IMR-90 (cell line): ENCODE results near the gene GABRR1. TPM values are rescaled to one million over a fixed set of nuclear protein-coding genes. Genes with fewer than 3 reads are reported as not detected.
A peak's percentile ranks its signal among the peaks of the same experiment; 100 is the strongest.

Experiments
- ATAC-seq: fragments of 200-7000 bp; cut with Tn5 transposase; 2 replicates; pipeline ENCODE4 v1.9.1; 2020; ENCODE audit warnings: low read depth, mild to moderate bottlenecking, moderate library complexity
- BruUV-seq: library from RNA; stranded (reverse); fragments of 400-500 nt; replicated peaks from 2 replicates; lab custom pipeline; 2021; lab: Mats Ljungman, UMichigan
- CTCF ChIA-PET: fragments of 300-600 bp; formaldehyde crosslinking; extraction: SDS; loops from one replicate; lab custom pipeline; 2021; ENCODE audit warnings: antibody characterized with exemption; lab: Yijun Ruan, JAX
- POLR2A ChIA-PET: fragments of 300-600 bp; sonication (Branson Sonifier 250); formaldehyde crosslinking; loops from one replicate; lab custom pipeline; 2022; ENCODE audit warnings: antibody characterized with exemption; ENCODE audit not compliant: unreplicated experiment; lab: Charles Lee
- DNase-seq: peaks from one replicate; pipeline ENCODE4 v3.0.0; 2013
- H2AFZ ChIP-seq: replicated peaks from 2 replicates; pipeline ENCODE3; 2013; ENCODE audit warnings: low read length, mild to moderate bottlenecking; ENCODE audit not compliant: poor library complexity
- H2AK5ac ChIP-seq: 2 replicates; pipeline ENCODE4 v1.6.1; 2013; ENCODE audit warnings: low read depth, low read length, inconsistent platforms
- H2AK9ac ChIP-seq: replicated peaks from 2 replicates; pipeline ENCODE3; 2013; ENCODE audit warnings: mild to moderate bottlenecking, low read depth, low read length, moderate library complexity; ENCODE audit not compliant: poor library complexity
- H2BK120ac ChIP-seq: 2 replicates; pipeline ENCODE4 v1.6.1; 2013; ENCODE audit warnings: low read depth, low read length, inconsistent platforms
- H2BK15ac ChIP-seq: 3 replicates; pipeline ENCODE4 v1.6.1; 2013; ENCODE audit warnings: low read depth, low read length, inconsistent platforms
- H2BK20ac ChIP-seq: 2 replicates; pipeline ENCODE4 v1.6.1; 2013; ENCODE audit warnings: low read depth, mild to moderate bottlenecking, inconsistent platforms, low read length, moderate library complexity
- H2BK5ac ChIP-seq: 2 replicates; pipeline ENCODE4 v1.6.1; 2013; ENCODE audit warnings: mild to moderate bottlenecking, low read depth, low read length, inconsistent platforms; ENCODE audit not compliant: poor library complexity, severe bottlenecking
- H3K14ac ChIP-seq: replicated peaks from 2 replicates; pipeline ENCODE4 v1.6.1; 2013; ENCODE audit warnings: low read depth, low read length, inconsistent platforms
- H3K18ac ChIP-seq: 2 replicates; pipeline ENCODE4 v1.6.1; 2013; ENCODE audit warnings: low read depth, low read length, control low read depth
- H3K23ac ChIP-seq: 2 replicates; pipeline ENCODE4 v1.6.1; 2013; ENCODE audit warnings: low read depth, low read length, inconsistent platforms
- H3K27ac ChIP-seq: 2 replicates; pipeline ENCODE4 v1.5.1; 2013; ENCODE audit warnings: mild to moderate bottlenecking, control low read depth, low read length; ENCODE audit not compliant: insufficient read depth
- H3K27me3 ChIP-seq: 2 replicates; pipeline ENCODE4 v1.6.1; 2013; ENCODE audit warnings: low read length; ENCODE audit not compliant: control insufficient read depth, insufficient read depth
- H3K36me3 ChIP-seq: 2 replicates; pipeline ENCODE4 v1.6.1; 2013; ENCODE audit warnings: low read length, mixed read lengths; ENCODE audit not compliant: control insufficient read depth, insufficient read depth
- H3K4ac ChIP-seq: 2 replicates; pipeline ENCODE4 v1.6.1; 2013; ENCODE audit warnings: low read depth, low read length, inconsistent platforms
- H3K4me1 ChIP-seq: 2 replicates; pipeline ENCODE4 v1.6.1; 2013; ENCODE audit warnings: low read length, mixed read lengths; ENCODE audit not compliant: control insufficient read depth, insufficient read depth
- H3K4me2 ChIP-seq: 2 replicates; pipeline ENCODE4 v1.6.1; 2013; ENCODE audit warnings: low read depth, mild to moderate bottlenecking, control low read depth, low read length, moderate library complexity
- H3K4me3 ChIP-seq: 2 replicates; pipeline ENCODE4 v1.5.1; 2013; ENCODE audit warnings: low read depth, mild to moderate bottlenecking, control low read depth, low read length, moderate library complexity; ENCODE audit not compliant: insufficient read depth
- H3K56ac ChIP-seq: 2 replicates; pipeline ENCODE4 v1.6.1; 2013; ENCODE audit warnings: low read length, inconsistent platforms; ENCODE audit not compliant: insufficient read depth; ENCODE audit errors: extremely low read depth
- H3K79me1 ChIP-seq, 2 experiments: 2 replicates each; pipeline ENCODE4 v1.6.1; 2013; ENCODE audit warnings: low read length in 2 of 2, inconsistent platforms in 1 of 2, low read depth in 1 of 2
- H3K9ac ChIP-seq: 2 replicates; pipeline ENCODE4 v1.6.1; 2013; ENCODE audit warnings: low read depth, low read length, control low read depth
- H3K9me1 ChIP-seq: 2 replicates; pipeline ENCODE4 v1.6.1; 2013; ENCODE audit warnings: low read length, inconsistent platforms; ENCODE audit not compliant: insufficient read depth
- H3K9me3 ChIP-seq: 2 replicates; pipeline ENCODE4 v1.6.1; 2013; ENCODE audit warnings: low read length; ENCODE audit not compliant: control insufficient read depth, insufficient read depth
- H4K20me1 ChIP-seq: 2 replicates; pipeline ENCODE4 v1.6.1; 2013; ENCODE audit warnings: low read length, inconsistent platforms; ENCODE audit not compliant: insufficient read depth
- H4K5ac ChIP-seq: 2 replicates; pipeline ENCODE4 v1.6.1; 2013; ENCODE audit warnings: mild to moderate bottlenecking, low read depth, low read length, control low read depth
- H4K8ac ChIP-seq, 2 experiments: 2 replicates each; pipeline ENCODE4 v1.6.1; 2013; ENCODE audit warnings: low read depth in 2 of 2, low read length in 2 of 2, control low read depth in 1 of 2, inconsistent platforms in 1 of 2
- H4K91ac ChIP-seq: 2 replicates; pipeline ENCODE4 v1.6.1; 2013; ENCODE audit warnings: low read depth, low read length, inconsistent platforms; ENCODE audit not compliant: insufficient read depth
- CEBPB ChIP-seq: IDR thresholded peaks from 2 replicates; pipeline ENCODE4 v1.6.1; 2012; ENCODE audit warnings: low read depth, low read length, improper control_type of control experiment
- RFX5 ChIP-seq: IDR thresholded peaks from 2 replicates; pipeline ENCODE4 v1.8.0; 2012; ENCODE audit warnings: low read depth, mild to moderate bottlenecking, low read length, moderate library complexity
- WGBS, 2 experiments: methylation state at CpG; one replicate each; pipeline versions ENCODE4 v1.1.5 to v1.1.7; 2013; ENCODE audit warnings: missing lambda C conversion rate in 2 of 2; ENCODE audit not compliant: insufficient read length in 1 of 2; ENCODE audit errors: extremely low coverage in 2 of 2; 5-methylcytosine and 5-hydroxymethylcytosine counted together
- dilution Hi-C: fragments of 300-500 bp; cut with HindIII; formaldehyde crosslinking; loops from one replicate; pipeline ENCODE4 v1.14.3; 2018; ENCODE audit warnings: low sequenced_read_pairs; ENCODE audit not compliant: unreplicated experiment
- in situ Hi-C: fragments of 300-500 bp; cut with MboI; formaldehyde crosslinking; loops from 3 replicates; pipeline ENCODE4 v1.14.3; 2019; ENCODE audit warnings: low sequenced_read_pairs, inconsistent platforms, mixed read lengths
- intact Hi-C: fragments of 100-400 bp; cut with micrococcal nuclease; formaldehyde crosslinking; loops from 2 replicates; pipeline ENCODE4 v1.10.0; 2022
- polyA plus RNA-seq, 3 experiments: library from polyadenylated mRNA; depleted of rRNA; stranded (reverse); fragments of >200 nt; gene quantifications; 2 replicates each; pipeline ENCODE4 v1.2.3, GENCODE V29; 2012; ENCODE audit warnings: low replicate concordance in 1 of 3
- total RNA-seq: library from RNA; depleted of rRNA; stranded (reverse); fragments of >200 nt; gene quantifications from 2 replicates; pipeline ENCODE4 v1.2.3, GENCODE V29; 2012

The GABRR1 gene
- total and polyA plus RNA-seq, 2 of the 4 experiments (the other 2 are of a cell fraction) = not detected

DNA sequence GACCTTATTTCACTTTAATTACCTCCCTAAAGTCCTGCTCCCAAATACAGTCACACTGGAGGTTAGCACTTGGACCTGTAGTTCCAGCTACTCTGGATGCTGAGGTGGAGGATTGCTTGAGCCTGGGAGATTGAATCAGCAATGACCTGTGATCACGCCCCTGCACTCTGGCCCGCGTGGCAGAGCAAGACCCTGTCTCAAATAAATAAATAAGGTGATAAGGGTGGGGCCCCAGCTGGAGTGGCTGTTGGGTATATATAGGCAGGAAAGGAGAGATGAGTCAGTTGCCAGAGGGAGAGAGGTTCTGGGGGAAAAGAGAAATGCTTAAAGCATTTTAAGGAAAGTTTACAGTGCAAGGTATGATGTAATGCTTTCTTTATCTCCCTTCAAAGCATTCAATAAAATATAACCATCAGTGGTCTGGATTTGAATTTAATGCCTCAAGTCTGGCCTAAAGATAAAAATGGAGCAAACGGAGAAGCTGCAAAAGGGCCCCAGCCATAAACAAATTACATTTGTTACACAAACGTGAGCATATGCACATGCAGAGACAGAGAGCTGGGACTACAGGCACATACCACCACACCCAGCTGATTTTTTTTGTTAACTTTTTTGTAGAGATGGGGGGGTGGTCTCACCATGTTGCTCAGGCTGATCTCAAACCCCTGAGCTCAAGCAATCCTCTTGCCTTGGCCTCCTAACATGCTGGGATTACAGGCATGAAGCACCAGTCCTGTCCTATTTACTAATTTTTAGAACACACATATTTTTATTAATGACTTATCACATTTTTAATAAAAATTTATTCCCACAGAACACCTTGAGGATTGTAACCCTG is 77.4 kb downstream of the GABRR1 start:
- no peak overlapping the region for H3K23ac ChIP-seq
- in situ Hi-C loops = loop anchor here (25.0 kb wide), 1 partner anchor 223 kb away; the partner anchor contains the start of gene UBE2J1
- H3K27ac ChIP-seq = no peak overlapping the region
- H3K14ac ChIP-seq = no peak overlapping the region
- no peak overlapping the region for H2BK5ac ChIP-seq
- H3K4me1 ChIP-seq = peaks cover 12% of the 10 kb centered on the region
- BruUV-seq = no TSS peak
- TF ChIP-seq RFX5 (no peak), CEBPB (peak; percentile 63)
- H2BK120ac ChIP-seq = peak overlapping the region; percentile 24; the same call in 1 of the 2 replicates
- no peak overlapping the region; the same call in 1 of the 2 replicates for H3K18ac ChIP-seq
- H2AFZ ChIP-seq = peak overlapping the region; percentile 16
- H3K9me3 ChIP-seq = no peaks in the 10 kb centered on the region
- H4K5ac ChIP-seq = no peak overlapping the region
- H3K4ac ChIP-seq = peak overlapping the region; percentile 40
- H3K56ac ChIP-seq = no peak overlapping the region
- DNase-seq (peak; percentile 70), ATAC-seq (peak; percentile 82)
- no peak overlapping the region for H3K9ac ChIP-seq
- no peaks in the 10 kb centered on the region for H3K79me1 ChIP-seq
- no peak overlapping the region for H2BK15ac ChIP-seq
- dilution Hi-C loops = no loop called here
- no peaks in the 10 kb centered on the region for H3K36me3 ChIP-seq
- H3K27me3 ChIP-seq = no peaks in the 10 kb centered on the region
- intact Hi-C loops = no loop called here
- ChIA-PET CTCF (interaction anchor here (1.4 kb wide), 1 partner anchor 157 kb away, joined by 5 read pairs; no protein-coding TSS in a partner anchor), POLR2A (no interaction called here)
- H2AK9ac ChIP-seq = no peak overlapping the region
- H2BK20ac ChIP-seq = peak overlapping the region; percentile 73
- WGBS, 2 experiments = 7% methylated on average over 3 of the region's 5 CpGs; no CpG with 5 or more reads in 1 of the 2 experiments
- H2AK5ac ChIP-seq = no peak overlapping the region
- no peak overlapping the region for H3K4me3 ChIP-seq
- peak overlapping the region; percentile 86; the same call in 1 of the 2 replicates for H4K91ac ChIP-seq
- H3K9me1 ChIP-seq = peaks cover 7% of the 10 kb centered on the region
- H3K4me2 ChIP-seq = peak overlapping the region; percentile 33
- H4K8ac ChIP-seq = peak overlapping the region in 1 of 2 experiments; percentile 51; a peak in 1 of 4 replicates
- H4K20me1 ChIP-seq = no peaks in the 10 kb centered on the region
